ENCODE measurements around the gene LOC101059915.
"Not testable (repeated sequence)": the region's sequence is repeated elsewhere in the genome, so short reads cannot be mapped to it uniquely, and the experiment has no call there.

Gene LOC101059915

DNA sequence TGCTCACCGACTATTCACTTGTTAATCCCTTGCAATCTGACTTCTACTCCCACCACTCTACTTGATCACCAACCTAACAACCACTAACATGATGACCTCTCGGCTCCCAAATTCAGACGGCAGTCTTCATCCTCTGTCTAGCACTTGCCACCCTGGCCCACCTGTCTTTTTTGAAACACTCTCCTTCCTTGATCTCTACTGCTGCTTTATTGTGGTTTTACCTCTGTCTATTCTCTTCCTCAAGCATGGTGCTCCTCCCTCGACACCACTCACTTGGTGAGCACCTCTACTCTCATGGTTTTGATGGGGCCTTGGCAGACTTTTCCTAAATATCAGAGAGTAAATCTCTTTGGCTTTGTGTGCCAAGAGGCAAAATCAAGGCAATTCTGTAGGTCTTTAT is 27.3 kb upstream of the LOC101059915 start:
- no peaks in the 10 kb centered on the region for H3K4me1 ChIP-seq (ENCODE audit: insufficient read depth, low read length)
- no peak overlapping the region for H3K18ac ChIP-seq (ENCODE audit: insufficient read length, low read depth, low read length)
- H4K91ac ChIP-seq (ENCODE audit: insufficient read length, low read depth, low read length), result no peak overlapping the region
- H2BK120ac ChIP-seq (ENCODE audit: low read depth, low read length, poor library complexity, severe bottlenecking), result no peak overlapping the region
- no peak overlapping the region for H2BK12ac ChIP-seq (ENCODE audit: insufficient read length, low read depth, low read length)
- H3K23me2 ChIP-seq (ENCODE audit: insufficient read length, low read depth, low read length, poor library complexity, severe bottlenecking), result no peaks in the 10 kb centered on the region
- H2AK5ac ChIP-seq (ENCODE audit: insufficient read length, low read length), result no peak overlapping the region
- H2BK5ac ChIP-seq (ENCODE audit: insufficient read length, low read length), result no peak overlapping the region
- no peak overlapping the region for H4K5ac ChIP-seq (ENCODE audit: insufficient read length, low read depth, low read length)
- no peak for DNase-seq
- H3K79me1 ChIP-seq (ENCODE audit: insufficient read depth, low read depth, low read length, poor library complexity, severe bottlenecking), result no peaks in the 10 kb centered on the region
- peaks cover 33% of the 10 kb centered on the region for H3K9me3 ChIP-seq (ENCODE audit: control insufficient read depth, low read depth, low read length)
- H3K9ac ChIP-seq (ENCODE audit: extremely low read depth, insufficient read length, low read length), result no peak overlapping the region
- Mint-ChIP-seq H3K27me3 (ENCODE audit: low read depth) (peaks cover 4% of the 10 kb centered on the region; the same call in 1 of the 2 replicates), H3K36me3 (ENCODE audit: insufficient read depth in 1 of 3, low read depth in 3 of 3) (peaks cover 2 to 9% (median 2%) of the 10 kb centered on the region in 3 experiments; a peak in 3 of 7 replicates), H3K4me3 (no peak overlapping the region), H3K27ac (no peak overlapping the region), H3K9me3 (peaks cover 45 to 54% of the 10 kb centered on the region in 2 experiments), H3K4me1 (no peaks in the 10 kb centered on the region)
- H3K14ac ChIP-seq (ENCODE audit: insufficient read depth, low read length), result no peak overlapping the region
- H3K56ac ChIP-seq (ENCODE audit: insufficient read length, low read depth, low read length), result no peak overlapping the region
- no peak overlapping the region for H3K4me2 ChIP-seq (ENCODE audit: insufficient read depth, insufficient read length, low read length)
- H3K27ac ChIP-seq (ENCODE audit: insufficient read length, low read depth, low read length), result no peak overlapping the region
- no peaks in the 10 kb centered on the region for H3K79me2 ChIP-seq (ENCODE audit: insufficient read depth, low read length)
- H2BK15ac ChIP-seq (ENCODE audit: low read depth, low read length), result no peak overlapping the region
- H2AFZ ChIP-seq (ENCODE audit: low read length), result no peak overlapping the region
- H3K4ac ChIP-seq (ENCODE audit: low read depth, low read length), result no peak overlapping the region
- WGBS (ENCODE audit: extremely low coverage, insufficient read length, low lambda C conversion rate), result no CpG with 5 or more reads among the region's 4 CpGs
- no peak overlapping the region for H3K23ac ChIP-seq (ENCODE audit: insufficient read length, low read depth, low read length)
- no peaks in the 10 kb centered on the region for H4K20me1 ChIP-seq (ENCODE audit: control insufficient read depth, insufficient read depth, insufficient read length)
- H3T11ph ChIP-seq (ENCODE audit: low read length), result no peak overlapping the region
- no peaks in the 10 kb centered on the region for H3K27me3 ChIP-seq (ENCODE audit: insufficient read depth, low read length)
- H2BK20ac ChIP-seq (ENCODE audit: low read depth, low read length, poor library complexity, severe bottlenecking), result no peak overlapping the region
- TF ChIP-seq CTCF (conservative IDR thresholded peaks at IDR 0.05), result no peak
- H4K8ac ChIP-seq (replicated peaks; ENCODE audit: insufficient read length, low read depth, low read length), result no peak overlapping the region

DNA sequence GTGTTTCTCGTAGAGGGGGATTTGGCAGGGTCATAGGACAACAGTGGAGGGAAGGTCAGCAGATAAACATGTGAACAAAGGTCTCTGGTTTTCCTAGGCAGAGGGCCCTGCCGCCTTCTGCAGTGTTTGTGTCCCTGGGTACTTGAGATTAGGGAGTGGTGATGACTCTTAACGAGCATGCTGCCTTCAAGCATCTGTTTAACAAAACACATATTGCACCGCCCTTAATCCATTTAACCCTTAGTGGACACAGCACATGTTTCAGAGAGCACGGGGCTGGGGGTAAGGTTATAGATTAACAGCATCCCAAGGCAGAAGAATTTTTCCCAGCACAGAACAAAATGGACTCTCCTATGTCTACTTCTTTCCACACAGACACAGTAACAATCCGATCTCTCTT is 22.9 kb upstream of the LOC101059915 start:
- not testable (repeated sequence) for H4K91ac ChIP-seq (ENCODE audit: insufficient read length, low read depth, low read length); H2BK120ac ChIP-seq (ENCODE audit: low read depth, low read length, poor library complexity, severe bottlenecking); H3K79me2 ChIP-seq (ENCODE audit: insufficient read depth, low read length); H3K14ac ChIP-seq (ENCODE audit: insufficient read depth, low read length); H3K79me1 ChIP-seq (ENCODE audit: insufficient read depth, low read depth, low read length, poor library complexity, severe bottlenecking); H3K56ac ChIP-seq (ENCODE audit: insufficient read length, low read depth, low read length); H3K4me3 Mint-ChIP-seq; H3K9me3 ChIP-seq (ENCODE audit: control insufficient read depth, low read depth, low read length); H4K8ac ChIP-seq (replicated peaks; ENCODE audit: insufficient read length, low read depth, low read length); H3K23me2 ChIP-seq (ENCODE audit: insufficient read length, low read depth, low read length, poor library complexity, severe bottlenecking); H4K5ac ChIP-seq (ENCODE audit: insufficient read length, low read depth, low read length); H3K9ac ChIP-seq (ENCODE audit: extremely low read depth, insufficient read length, low read length); H3K4me1 ChIP-seq (ENCODE audit: insufficient read depth, low read length); H3K27ac ChIP-seq (ENCODE audit: insufficient read length, low read depth, low read length); H2AK5ac ChIP-seq (ENCODE audit: insufficient read length, low read length); H3K4ac ChIP-seq (ENCODE audit: low read depth, low read length); H2BK12ac ChIP-seq (ENCODE audit: insufficient read length, low read depth, low read length); H3K27ac Mint-ChIP-seq; H2AFZ ChIP-seq (ENCODE audit: low read length); H3K4me2 ChIP-seq (ENCODE audit: insufficient read depth, insufficient read length, low read length); H3K18ac ChIP-seq (ENCODE audit: insufficient read length, low read depth, low read length); H3K27me3 Mint-ChIP-seq (ENCODE audit: low read depth); H3K27me3 ChIP-seq (ENCODE audit: insufficient read depth, low read length); H2BK15ac ChIP-seq (ENCODE audit: low read depth, low read length); H3T11ph ChIP-seq (ENCODE audit: low read length); H3K23ac ChIP-seq (ENCODE audit: insufficient read length, low read depth, low read length); H2BK20ac ChIP-seq (ENCODE audit: low read depth, low read length, poor library complexity, severe bottlenecking); H4K20me1 ChIP-seq (ENCODE audit: control insufficient read depth, insufficient read depth, insufficient read length); H3K4me1 Mint-ChIP-seq; DNase-seq; H2BK5ac ChIP-seq (ENCODE audit: insufficient read length, low read length)
- Mint-ChIP-seq H3K9me3 (peaks cover 65 to 70% of the 10 kb centered on the region in 2 experiments), H3K36me3 (ENCODE audit: insufficient read depth in 1 of 3, low read depth in 3 of 3) (peaks cover 2 to 16% (median 2%) of the 10 kb centered on the region in 3 experiments; a peak in 4 of 7 replicates)
- no CpG with 5 or more reads among the region's 6 CpGs for WGBS (ENCODE audit: extremely low coverage, insufficient read length, low lambda C conversion rate)
